Astrocyte of the spinal cord (primary cell): ENCODE measurements around the gene SCAMP2.

Source experiments
- DNase-seq: peaks from one replicate; pipeline ENCODE4 v3.0.0; 2011; ENCODE audit warnings: low read depth, low spot score
- H3K4me3 ChIP-seq: 2 replicates; pipeline ENCODE4 v1.5.1; 2011; ENCODE audit warnings: low read depth, mild to moderate bottlenecking, low read length, moderate library complexity
- CTCF ChIP-seq: IDR thresholded peaks from 2 replicates; pipeline ENCODE4 v1.5.1; 2012; ENCODE audit warnings: low read depth, mild to moderate bottlenecking, low read length, inconsistent platforms
- in situ Hi-C: cut with HindIII; loops from 2 replicates; pipeline ENCODE4 v1.10.0; 2017; ENCODE audit warnings: low sequenced_read_pairs

SCAMP2 gene

DNA sequence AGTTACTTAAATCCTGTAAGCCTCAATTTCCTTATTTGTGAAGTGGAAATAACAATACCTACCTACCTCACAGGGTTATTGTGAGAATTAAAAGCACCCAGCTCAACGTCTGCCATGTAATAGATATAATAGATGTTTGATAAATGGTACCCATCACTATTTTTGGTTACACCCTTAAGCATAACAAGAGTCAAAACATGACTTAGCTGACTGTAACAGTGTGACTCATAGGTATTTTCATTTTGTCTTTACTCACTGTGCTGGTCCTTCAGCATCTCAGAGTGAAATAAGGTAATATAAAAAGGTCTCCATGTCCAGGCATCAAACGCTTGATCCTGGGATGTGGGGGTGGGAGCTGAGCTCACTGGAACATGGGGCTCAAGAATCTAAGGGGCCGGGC is 43.7 kb downstream of the SCAMP2 start:
- in situ Hi-C loops, result no loop called here
- no peak overlapping the region for H3K4me3 ChIP-seq
- no peak for TF ChIP-seq CTCF

DNA sequence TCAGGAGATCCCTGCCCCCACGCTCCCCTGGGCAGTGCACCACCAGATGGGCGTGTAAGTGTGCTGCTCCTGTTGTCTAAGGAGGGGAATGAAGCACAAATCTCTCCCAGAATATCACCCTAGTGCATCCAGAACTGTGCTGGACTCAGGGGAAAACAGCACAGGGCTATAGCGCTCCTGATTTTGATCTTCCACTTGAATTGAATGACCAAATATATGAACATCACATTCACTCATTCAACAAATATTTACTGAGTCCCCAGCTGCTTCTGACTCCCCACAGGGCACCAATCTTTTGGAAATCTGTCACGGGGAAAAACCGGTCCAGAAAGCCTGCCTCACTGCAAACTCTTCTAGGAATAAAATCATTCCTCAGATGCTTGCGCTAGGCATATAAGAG is 44.3 kb downstream of the SCAMP2 start:
- in situ Hi-C loops, result no loop called here
- H3K4me3 ChIP-seq, result no peak overlapping the region
- no peak for DNase-seq
- no peak for TF ChIP-seq CTCF

More for the DNA sequence above, 43.7 kb downstream of the SCAMP2 start:
- DNase-seq, result no peak

DNA sequence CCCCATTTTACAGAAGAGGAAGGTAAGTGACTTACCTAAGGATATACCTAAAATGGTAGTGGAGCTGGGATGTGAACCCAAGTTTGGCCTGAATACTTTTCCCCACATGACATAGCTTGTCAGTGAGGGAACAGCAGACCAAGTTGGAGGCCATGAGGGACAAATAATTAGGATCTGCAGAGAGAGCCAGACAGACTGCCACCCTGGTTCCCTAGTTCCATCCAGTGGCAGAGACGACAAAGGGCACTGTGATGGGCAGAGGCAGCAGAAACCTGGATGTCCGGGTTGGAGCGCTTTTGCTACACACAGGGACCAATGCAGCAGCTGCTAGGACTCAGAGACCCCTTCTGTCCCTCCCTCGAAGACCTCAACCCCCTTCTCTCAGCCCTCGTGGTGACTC is 45.6 kb downstream of the SCAMP2 start:
- TF ChIP-seq CTCF, result no peak
- in situ Hi-C loops, result no loop called here
- no peak for DNase-seq
- no peak overlapping the region for H3K4me3 ChIP-seq

GRCh38 chr15:74826921-74827320 is 46.2 kb downstream of the SCAMP2 start:
- no peak for DNase-seq
- in situ Hi-C loops, result no loop called here
- H3K4me3 ChIP-seq, result no peak overlapping the region
- no peak for TF ChIP-seq CTCF

DNA sequence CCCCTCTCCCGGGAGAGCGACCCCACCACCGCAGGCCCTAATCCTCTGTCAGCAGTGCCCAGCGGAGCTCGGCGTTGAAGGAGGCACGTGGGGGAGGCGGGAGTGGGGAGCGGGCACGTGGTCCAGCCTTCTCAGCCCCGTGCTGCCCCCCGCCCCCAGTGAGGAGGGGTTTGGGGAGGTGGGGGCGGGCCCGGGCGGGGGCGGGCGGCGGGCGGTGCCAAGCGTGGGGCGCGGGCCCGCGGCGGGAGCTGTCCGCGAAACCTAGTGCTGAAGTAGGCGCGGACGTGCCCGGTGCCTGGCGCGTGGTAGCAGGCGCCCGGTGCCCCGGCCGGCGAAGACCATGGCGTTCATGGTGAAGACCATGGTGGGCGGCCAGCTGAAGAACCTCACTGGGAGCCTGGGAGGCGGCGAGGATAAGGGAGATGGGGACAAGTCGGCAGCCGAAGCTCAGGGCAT is 46.8 kb downstream of the SCAMP2 start, which contains the start of gene CPLX3:
CPLX3 (plus strand) TSS at position 264 of the 456 bp plus-strand sequence; CDS start at position 341, 77 bp downstream.
- no peak for TF ChIP-seq CTCF
- no peak within 1 kb of the TSS for H3K4me3 ChIP-seq
- DNase-seq, result no peak
- in situ Hi-C loops, result no loop called here

- TF ChIP-seq CTCF, result no peak
- no peak overlapping the region for H3K4me3 ChIP-seq
- DNase-seq, result no peak
- in situ Hi-C loops, result no loop called here
Observed at GRCh38 chr15:74825866-74826265, 47.3 kb downstream of the SCAMP2 start.

DNA sequence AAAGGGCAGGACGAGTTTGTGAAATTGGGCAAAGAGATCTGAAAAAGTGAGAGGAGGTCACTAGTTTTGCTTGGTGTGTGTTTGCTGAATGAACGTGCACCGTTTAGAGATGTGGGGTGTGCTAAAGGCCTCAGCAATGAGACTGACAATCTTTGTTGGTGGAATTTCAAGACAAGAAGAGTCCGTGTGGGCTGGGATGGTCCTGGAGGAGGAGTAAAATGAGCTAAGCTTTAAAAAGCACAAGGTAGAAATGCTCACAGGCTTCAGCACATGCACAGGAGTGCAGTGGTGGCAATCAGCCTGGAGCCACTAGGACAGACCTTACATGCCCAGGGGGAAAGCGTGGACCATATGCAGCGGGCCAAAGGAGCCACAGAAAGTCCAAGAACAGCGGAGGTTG is 48.2 kb downstream of the SCAMP2 start:
- in situ Hi-C loops, result no loop called here
- H3K4me3 ChIP-seq, result no peak overlapping the region
- no peak for DNase-seq
- TF ChIP-seq CTCF, result no peak
